Measurements from ENCODE around the gene DCAF10. TPM values are rescaled to one million over a fixed set of nuclear protein-coding genes. Genes with fewer than 3 reads are reported as not detected.

Gene DCAF10
- total and polyA plus RNA-seq, 2 of the 8 experiments (the other 6 are each of a cell fraction or from before 2014, with no cell fraction given), result 7.1 to 15.0 TPM

DNA sequence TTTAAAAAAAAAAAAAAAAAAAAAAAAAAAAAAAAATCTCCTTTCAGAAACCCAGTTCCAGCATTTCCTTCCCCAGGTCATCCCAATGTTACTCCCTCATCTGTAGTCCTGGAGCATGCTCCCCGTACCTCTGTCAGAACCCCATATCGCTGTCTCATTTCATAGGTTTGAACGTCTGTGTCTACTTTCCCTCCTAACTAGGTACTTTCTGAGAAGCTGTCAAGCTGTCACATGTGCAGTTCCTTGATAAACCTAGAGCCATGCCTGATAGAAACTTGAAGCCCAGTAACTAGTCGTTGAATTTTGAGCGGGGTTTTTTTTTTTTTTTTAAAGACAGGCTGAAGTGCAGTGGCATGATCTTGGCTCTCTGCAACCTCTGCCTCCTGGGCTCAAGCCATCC, 31.3 kb upstream of the DCAF10 start:
- Histone ChIP-seq H3K27ac (ENCODE audit: low read depth, low read length) (no peak overlapping the region), H4K5ac (ENCODE audit: insufficient read length, low read depth, low read length) (no peak overlapping the region), H3K23me2 (ENCODE audit: low read depth, low read length) (no peaks in the 10 kb centered on the region), H3K56ac (replicated peaks; ENCODE audit: insufficient read length, low read depth, low read length) (no peak overlapping the region), H2BK5ac (ENCODE audit: low read depth, low read length) (no peak overlapping the region), H2BK120ac (replicated peaks; ENCODE audit: low read depth, low read length) (no peak overlapping the region), H3K9me3 (ENCODE audit: insufficient read depth in 2 of 2, low read depth in 1 of 2, low read length in 1 of 2) (no peaks in the 10 kb centered on the region), H3K9ac (replicated peaks in 1 of 4; ENCODE audit: extremely low read depth in 1 of 4, low read depth in 3 of 4, low read length in 3 of 4) (no peak overlapping the region), H4K91ac (replicated peaks; ENCODE audit: insufficient read length, low read length) (no peak overlapping the region), H3K27me3 (replicated peaks in 1 of 4; ENCODE audit: control insufficient read depth in 3 of 4, extremely low read depth in 1 of 4, insufficient read depth in 3 of 4, low read length in 3 of 4) (no peaks in the 10 kb centered on the region), H2BK12ac (ENCODE audit: low read depth, low read length) (no peak overlapping the region), H3K14ac (ENCODE audit: insufficient read length) (no peak overlapping the region), H3K23ac (ENCODE audit: insufficient read length) (no peak overlapping the region), H2AK5ac (ENCODE audit: low read depth, low read length) (no peak overlapping the region), H3K79me2 (ENCODE audit: control insufficient read depth in 1 of 2, insufficient read depth in 2 of 2, low read length in 2 of 2) (no peaks in the 10 kb centered on the region), H3K18ac (ENCODE audit: extremely low read depth, low read length) (no peak overlapping the region), H3K4ac (replicated peaks; ENCODE audit: insufficient read length, low read depth, low read length) (no peak overlapping the region), H3K36me3 (ENCODE audit: control insufficient read depth in 2 of 4, insufficient read depth in 4 of 4, low read length in 3 of 4) (peaks cover 0 to 6% (median 3%) of the 10 kb centered on the region in 4 experiments; a peak in 3 of 8 replicates), H3K4me3 (ENCODE audit: extremely low read depth in 1 of 4, insufficient read depth in 2 of 4, low read depth in 3 of 4, low read length in 4 of 4) (no peak overlapping the region), H4K20me1 (replicated peaks in 1 of 2; ENCODE audit: control insufficient read depth in 1 of 2, insufficient read depth in 2 of 2, low read length in 2 of 2) (no peaks in the 10 kb centered on the region), H4K8ac (ENCODE audit: extremely low read depth, insufficient read depth, low read length) (no peak overlapping the region), H2AFZ (ENCODE audit: low read length) (no peak overlapping the region), H2BK20ac (ENCODE audit: low read length) (no peak overlapping the region), H3K4me2 (ENCODE audit: insufficient read depth in 1 of 2, low read depth in 2 of 2, low read length in 2 of 2) (no peak overlapping the region), H3K4me1 (replicated peaks in 1 of 4; ENCODE audit: control insufficient read depth in 3 of 4, insufficient read depth in 4 of 4, low read length in 3 of 4) (no peaks in the 10 kb centered on the region), H2BK15ac (ENCODE audit: low read length) (no peak overlapping the region), H3K79me1 (ENCODE audit: low read depth, low read length) (no peaks in the 10 kb centered on the region)
- FAIRE-seq, result no peak
- 86% methylated on average over 5 of the region's 5 CpGs; no CpG with 5 or more reads in 1 of the 2 experiments for WGBS, 2 experiments (ENCODE audit: extremely low coverage in 1 of 2, insufficient coverage in 1 of 2, insufficient read length in 1 of 2, insufficient replicate concordance in 2 of 2, low coverage in 1 of 2, low lambda C conversion rate in 2 of 2, missing lambda C conversion rate in 1 of 2)
- DNase-seq (ENCODE audit: low read depth in 1 of 2, low spot score in 2 of 2), result no peak
- TF ChIP-seq CREB1 (IDR thresholded peaks at IDR 0.05), result no peak
- TF ChIP-seq KDM5A (IDR thresholded peaks at IDR 0.05; ENCODE audit: low read length), result no peak
- TF ChIP-seq SIN3A (conservative IDR thresholded peaks at IDR 0.05 in 1 of 2, IDR thresholded peaks at IDR 0.05 in 1 of 2; ENCODE audit: low read depth in 1 of 2, low read length in 2 of 2), result no peak
- TF ChIP-seq SP4 (IDR thresholded peaks at IDR 0.05; ENCODE audit: low read length), result no peak
- TF ChIP-seq RXRA (IDR thresholded peaks at IDR 0.05; ENCODE audit: insufficient read depth, low read depth, low read length), result no peak
- TF ChIP-seq, protein P1, sequence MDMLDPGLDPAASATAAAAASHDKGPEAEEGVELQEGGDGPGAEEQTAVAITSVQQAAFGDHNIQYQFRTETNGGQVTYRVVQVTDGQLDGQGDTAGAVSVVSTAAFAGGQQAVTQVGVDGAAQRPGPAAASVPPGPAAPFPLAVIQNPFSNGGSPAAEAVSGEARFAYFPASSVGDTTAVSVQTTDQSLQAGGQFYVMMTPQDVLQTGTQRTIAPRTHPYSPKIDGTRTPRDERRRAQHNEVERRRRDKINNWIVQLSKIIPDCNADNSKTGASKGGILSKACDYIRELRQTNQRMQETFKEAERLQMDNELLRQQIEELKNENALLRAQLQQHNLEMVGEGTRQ (IDR thresholded peaks at IDR 0.05; ENCODE audit: low read length), result no peak
- no peak for TF ChIP-seq HDAC2 (IDR thresholded peaks at IDR 0.05; ENCODE audit: borderline replicate concordance in 1 of 2, low read depth in 2 of 2, low read length in 2 of 2)
- TF ChIP-seq EP300 (IDR thresholded peaks at IDR 0.05; ENCODE audit: borderline replicate concordance in 1 of 2, low read depth in 2 of 2, low read length in 2 of 2), result no peak
- TF ChIP-seq FOSL1 (IDR thresholded peaks at IDR 0.05; ENCODE audit: insufficient read depth, low read depth, low read length), result no peak
- TF ChIP-seq RAD21 (IDR thresholded peaks at IDR 0.05 in 1 of 2, conservative IDR thresholded peaks at IDR 0.05 in 1 of 2; ENCODE audit: low read depth in 2 of 2, low read length in 2 of 2), result no peak
- TF ChIP-seq SRF (IDR thresholded peaks at IDR 0.05; ENCODE audit: low read depth, low read length), result no peak
- ChIA-PET POLR2A (ENCODE audit: partially characterized antibody) (interaction anchor here (0.6 to 2.6 kb wide), 7 partner anchors 9 to 78 kb away, joined by 3 to 15 read pairs (median 4); partner anchors contain the start of genes DCAF10 and EXOSC3), CTCF (ENCODE audit: partially characterized antibody) (interaction anchor here (0.6 to 1.3 kb wide), 3 partner anchors 9 to 330 kb away, joined by 3 to 5 read pairs (median 3); no protein-coding TSS in a partner anchor)

All from H1 (cell line).